Measurements from ENCODE around the gene SUCNR1. TPM values are rescaled to one million over a fixed set of nuclear protein-coding genes. Genes with fewer than 3 reads are reported as not detected.

The SUCNR1 gene
- total and polyA plus RNA-seq, 12 donors, result 0.08 to 4.9 (median 1.6) TPM

DNA sequence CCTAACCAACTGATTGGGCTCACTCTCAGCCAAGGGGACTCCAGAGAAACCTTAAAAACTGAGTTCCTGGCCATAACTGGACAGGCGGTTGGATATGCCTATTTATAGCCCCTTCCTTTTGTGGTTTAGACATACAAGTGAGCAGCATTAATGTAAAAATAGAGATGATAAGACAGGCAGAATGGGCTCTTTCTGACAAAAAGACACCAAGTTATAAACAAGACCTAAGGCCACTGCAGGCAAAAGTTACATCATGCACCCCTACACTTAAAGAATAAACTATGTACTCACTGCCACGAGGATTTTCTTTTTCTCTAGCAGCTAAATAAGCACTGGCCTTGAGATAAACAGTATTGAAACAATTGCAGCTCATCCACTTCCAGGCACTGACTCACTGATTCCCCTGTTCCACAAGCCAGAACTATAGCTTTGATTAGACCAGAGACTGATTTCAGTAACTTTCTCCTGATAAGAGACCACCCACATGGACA is 30.1 kb downstream of the SUCNR1 start:
- H3K27me3 ChIP-seq, result no peaks in the 10 kb centered on the region
- intact Hi-C loops (cut with DNase I), result no loop called here
- no peaks in the 10 kb centered on the region for H3K36me3 ChIP-seq (replicated peaks in 1 of 2)
- H3K4me1 ChIP-seq (replicated peaks in 1 of 2), result peaks cover 19 to 31% of the 10 kb centered on the region in 2 donors
- peak overlapping the region; percentile 64 to 92 (median 71) for H3K27ac ChIP-seq
- peak; percentile 43 to 80 (median 58) for DNase-seq
- TF ChIP-seq, protein P1, sequence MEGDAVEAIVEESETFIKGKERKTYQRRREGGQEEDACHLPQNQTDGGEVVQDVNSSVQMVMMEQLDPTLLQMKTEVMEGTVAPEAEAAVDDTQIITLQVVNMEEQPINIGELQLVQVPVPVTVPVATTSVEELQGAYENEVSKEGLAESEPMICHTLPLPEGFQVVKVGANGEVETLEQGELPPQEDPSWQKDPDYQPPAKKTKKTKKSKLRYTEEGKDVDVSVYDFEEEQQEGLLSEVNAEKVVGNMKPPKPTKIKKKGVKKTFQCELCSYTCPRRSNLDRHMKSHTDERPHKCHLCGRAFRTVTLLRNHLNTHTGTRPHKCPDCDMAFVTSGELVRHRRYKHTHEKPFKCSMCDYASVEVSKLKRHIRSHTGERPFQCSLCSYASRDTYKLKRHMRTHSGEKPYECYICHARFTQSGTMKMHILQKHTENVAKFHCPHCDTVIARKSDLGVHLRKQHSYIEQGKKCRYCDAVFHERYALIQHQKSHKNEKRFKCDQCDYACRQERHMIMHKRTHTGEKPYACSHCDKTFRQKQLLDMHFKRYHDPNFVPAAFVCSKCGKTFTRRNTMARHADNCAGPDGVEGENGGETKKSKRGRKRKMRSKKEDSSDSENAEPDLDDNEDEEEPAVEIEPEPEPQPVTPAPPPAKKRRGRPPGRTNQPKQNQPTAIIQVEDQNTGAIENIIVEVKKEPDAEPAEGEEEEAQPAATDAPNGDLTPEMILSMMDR (IDR thresholded peaks at IDR 0.05), result no peak
- TF ChIP-seq POLR2A (IDR thresholded peaks at IDR 0.05), result no peak
- 6 to 24% (median 9%) methylated on average over 2 of the region's 2 CpGs for WGBS, 4 donors
- no peak overlapping the region for H3K4me3 ChIP-seq
- no peaks in the 10 kb centered on the region for H3K9me3 ChIP-seq (replicated peaks in 1 of 3)

GRCh38 chr3:151905647-151906046 is 32.2 kb downstream of the SUCNR1 start:
- no peak overlapping the region for H3K27ac ChIP-seq
- no peak for TF ChIP-seq POLR2A (IDR thresholded peaks at IDR 0.05)
- TF ChIP-seq, protein P1 (IDR thresholded peaks at IDR 0.05), result no peak
- H3K4me3 ChIP-seq, result no peak overlapping the region
- peaks cover 19 to 27% of the 10 kb centered on the region in 2 donors for H3K4me1 ChIP-seq (replicated peaks in 1 of 2)
- intact Hi-C loops (cut with DNase I), result no loop called here
- H3K27me3 ChIP-seq, result no peaks in the 10 kb centered on the region
- no peak for DNase-seq
- H3K9me3 ChIP-seq (replicated peaks in 1 of 3), result no peaks in the 10 kb centered on the region
- no peaks in the 10 kb centered on the region for H3K36me3 ChIP-seq (replicated peaks in 1 of 2)
- 89 to 97% (median 92%) methylated on average over 2 of the region's 2 CpGs for WGBS, 4 donors

- H3K4me1 ChIP-seq (replicated peaks in 1 of 2), result peaks cover 14 to 20% of the 10 kb centered on the region in 2 donors
- H3K9me3 ChIP-seq (replicated peaks in 1 of 3), result no peaks in the 10 kb centered on the region
- no peaks in the 10 kb centered on the region for H3K27me3 ChIP-seq
- intact Hi-C loops (cut with DNase I), result no loop called here
- no peak for TF ChIP-seq POLR2A (IDR thresholded peaks at IDR 0.05)
- TF ChIP-seq, protein P1 (IDR thresholded peaks at IDR 0.05), result no peak
- 93 to 98% (median 95%) methylated on average over 2 of the region's 2 CpGs for WGBS, 4 donors
- no peak overlapping the region for H3K27ac ChIP-seq
- H3K36me3 ChIP-seq (replicated peaks in 1 of 2), result no peaks in the 10 kb centered on the region
- H3K4me3 ChIP-seq, result no peak overlapping the region
- DNase-seq, result no peak
Observed at GRCh38 chr3:151906751-151907150, 33.3 kb downstream of the SUCNR1 start.

DNA sequence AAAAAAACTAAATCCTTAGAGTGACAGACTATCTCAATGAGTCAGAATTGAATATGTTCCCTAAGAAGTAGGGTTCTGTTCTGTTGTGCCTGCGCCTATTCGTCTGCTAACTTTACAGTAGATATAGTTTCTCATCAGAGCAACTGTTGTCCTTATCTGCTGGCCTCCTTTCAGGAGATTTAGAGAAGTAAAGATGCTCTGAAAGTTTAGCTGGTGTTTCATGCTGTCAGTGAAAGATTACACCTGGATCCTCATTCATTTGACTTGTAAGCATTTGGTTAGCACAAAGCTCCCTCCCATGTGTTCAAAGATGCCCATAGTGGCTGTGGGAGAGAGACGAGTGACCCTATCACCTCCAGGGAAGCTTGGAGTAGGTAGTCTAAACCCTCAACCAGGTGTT is 35.0 kb downstream of the SUCNR1 start:
- no peak for DNase-seq
- WGBS, 4 donors, result 89 to 97% (median 95%) methylated on average over 3 of the region's 3 CpGs
- intact Hi-C loops (cut with DNase I), result no loop called here
- Histone ChIP-seq H3K4me1 (replicated peaks in 1 of 2) (peaks cover 7 to 8% of the 10 kb centered on the region in 2 donors), H3K27ac (no peak overlapping the region), H3K27me3 (no peaks in the 10 kb centered on the region), H3K9me3 (replicated peaks in 1 of 3) (no peaks in the 10 kb centered on the region), H3K36me3 (replicated peaks in 1 of 2) (no peaks in the 10 kb centered on the region), H3K4me3 (no peak overlapping the region)
- TF ChIP-seq, protein P1 (IDR thresholded peaks at IDR 0.05), result no peak
- TF ChIP-seq POLR2A (IDR thresholded peaks at IDR 0.05), result no peak

All from adrenal gland (tissue), 12 donors.